ENCODE results near the gene FZD8. TPM values are rescaled to one million over a fixed set of nuclear protein-coding genes. Genes with fewer than 3 reads are reported as not detected.

FZD8 gene
- total RNA-seq, 1 experiment from 2014 or later = 50.5 TPM

- H3K4me1 ChIP-seq (ENCODE audit: insufficient read depth, low read length, poor library complexity, severe bottlenecking) = peaks cover 19% of the 10 kb centered on the region
- TF ChIP-seq CTCF (conservative IDR thresholded peaks at IDR 0.05; ENCODE audit: low read depth, low read length) (no peak), EZH2 (IDR thresholded peaks at IDR 0.05; ENCODE audit: borderline replicate concordance, low read depth, low read length, poor library complexity, severe bottlenecking) (no peak)
- ChIA-PET POLR2A (ENCODE audit: low non-redundant PET) (no interaction called here), CTCF (no interaction called here)
- no peak for DNase-seq (ENCODE audit: low spot score)
- intact Hi-C loops (cut with micrococcal nuclease; ENCODE audit: unreplicated experiment) = no loop called here
- no peak overlapping the region for H3K4me3 ChIP-seq (ENCODE audit: low read depth, low read length, poor library complexity, severe bottlenecking)
- no peaks in the 10 kb centered on the region for H3K27me3 ChIP-seq (replicated peaks; ENCODE audit: insufficient read depth, low read depth, low read length, poor library complexity)
- no TSS peak for BruUV-seq (replicated peaks)
- H3K36me3 ChIP-seq (ENCODE audit: insufficient read depth, low read length, poor library complexity, severe bottlenecking) = no peaks in the 10 kb centered on the region
- H3K27ac ChIP-seq (ENCODE audit: low read depth, low read length, poor library complexity, severe bottlenecking) = no peak overlapping the region
- H3K9me3 ChIP-seq (ENCODE audit: low read depth, low read length, poor library complexity, severe bottlenecking) = no peaks in the 10 kb centered on the region
Measured at GRCh38 chr10:35667971-35668370, 25.9 kb upstream of the FZD8 start.

- Histone ChIP-seq H3K4me3 (ENCODE audit: low read depth, low read length, poor library complexity, severe bottlenecking) (no peak overlapping the region), H3K27ac (ENCODE audit: low read depth, low read length, poor library complexity, severe bottlenecking) (no peak overlapping the region), H3K27me3 (replicated peaks; ENCODE audit: insufficient read depth, low read depth, low read length, poor library complexity) (no peaks in the 10 kb centered on the region), H3K9me3 (ENCODE audit: low read depth, low read length, poor library complexity, severe bottlenecking) (no peaks in the 10 kb centered on the region), H3K4me1 (ENCODE audit: insufficient read depth, low read length, poor library complexity, severe bottlenecking) (peaks cover 19% of the 10 kb centered on the region), H3K36me3 (ENCODE audit: insufficient read depth, low read length, poor library complexity, severe bottlenecking) (no peaks in the 10 kb centered on the region)
- intact Hi-C loops (cut with micrococcal nuclease; ENCODE audit: unreplicated experiment) = no loop called here
- ChIA-PET CTCF (no interaction called here), POLR2A (ENCODE audit: low non-redundant PET) (no interaction called here)
- BruUV-seq (replicated peaks) = no TSS peak
- no peak for DNase-seq (ENCODE audit: low spot score)
- TF ChIP-seq CTCF (conservative IDR thresholded peaks at IDR 0.05; ENCODE audit: low read depth, low read length) = no peak
- no peak for TF ChIP-seq EZH2 (IDR thresholded peaks at IDR 0.05; ENCODE audit: borderline replicate concordance, low read depth, low read length, poor library complexity, severe bottlenecking)
Measured at GRCh38 chr10:35667270-35667889, 25.3 kb upstream of the FZD8 start.

- DNase-seq (ENCODE audit: low spot score) = no peak
- no peak overlapping the region for H3K27ac ChIP-seq (ENCODE audit: low read depth, low read length, poor library complexity, severe bottlenecking)
- H3K4me3 ChIP-seq (ENCODE audit: low read depth, low read length, poor library complexity, severe bottlenecking) = no peak overlapping the region
- intact Hi-C loops (cut with micrococcal nuclease; ENCODE audit: unreplicated experiment) = no loop called here
- TF ChIP-seq EZH2 (IDR thresholded peaks at IDR 0.05; ENCODE audit: borderline replicate concordance, low read depth, low read length, poor library complexity, severe bottlenecking) (no peak), CTCF (conservative IDR thresholded peaks at IDR 0.05; ENCODE audit: low read depth, low read length) (no peak)
- ChIA-PET POLR2A (ENCODE audit: low non-redundant PET) (no interaction called here), CTCF (no interaction called here)
- BruUV-seq (replicated peaks) = no TSS peak
- peaks cover 14% of the 10 kb centered on the region for H3K4me1 ChIP-seq (ENCODE audit: insufficient read depth, low read length, poor library complexity, severe bottlenecking)
- H3K9me3 ChIP-seq (ENCODE audit: low read depth, low read length, poor library complexity, severe bottlenecking) = no peaks in the 10 kb centered on the region
- H3K36me3 ChIP-seq (ENCODE audit: insufficient read depth, low read length, poor library complexity, severe bottlenecking) = no peaks in the 10 kb centered on the region
- no peaks in the 10 kb centered on the region for H3K27me3 ChIP-seq (replicated peaks; ENCODE audit: insufficient read depth, low read depth, low read length, poor library complexity)
Measured at GRCh38 chr10:35661236-35661635, 19.1 kb upstream of the FZD8 start.

All from A673 (cell line).